ENCODE measurements around the gene SPACA5B.
"Not testable (repeated sequence)": the region's sequence is repeated elsewhere in the genome, so short reads cannot be mapped to it uniquely, and the experiment has no call there.

Gene SPACA5B

GRCh38 chrX:48107717-48108116, 22.7 kb upstream of the SPACA5B start:
- FAIRE-seq (no peak), DNase-seq (ENCODE audit: insufficient read length, low spot score) (no peak)
- no peak for TF ChIP-seq CTCF (IDR thresholded peaks at IDR 0.05; ENCODE audit: insufficient read depth, missing control alignments)

GRCh38 chrX:48125286-48125685, 5.1 kb upstream of the SPACA5B start:
- DNase-seq (ENCODE audit: insufficient read length, low spot score); FAIRE-seq: not testable (repeated sequence)

GRCh38 chrX:48132308-48132844, 1.9 kb downstream of the SPACA5B start:
- DNase-seq (ENCODE audit: insufficient read length, low spot score); FAIRE-seq: not testable (repeated sequence)

- DNase-seq (ENCODE audit: insufficient read length, low spot score); FAIRE-seq: not testable (repeated sequence)
Measured at GRCh38 chrX:48139076-48139475, 8.7 kb downstream of the SPACA5B start.

GRCh38 chrX:48141810-48142508, 11.5 kb downstream of the SPACA5B start:
- peak; percentile 61 for FAIRE-seq
- DNase-seq (ENCODE audit: insufficient read length, low spot score): not testable (repeated sequence)

GRCh38 chrX:48142697-48143096, 12.3 kb downstream of the SPACA5B start:
- not testable (repeated sequence) for DNase-seq (ENCODE audit: insufficient read length, low spot score)
- FAIRE-seq: peak; percentile 63

- FAIRE-seq: peak; percentile 72
- no peak for DNase-seq (ENCODE audit: insufficient read length, low spot score)
- TF ChIP-seq CTCF (IDR thresholded peaks at IDR 0.05; ENCODE audit: insufficient read depth, missing control alignments): no peak
Measured at GRCh38 chrX:48153769-48154168, 23.3 kb downstream of the SPACA5B start.

GRCh38 chrX:48154796-48155195, 24.4 kb downstream of the SPACA5B start:
- DNase-seq (ENCODE audit: insufficient read length, low spot score): no peak
- TF ChIP-seq CTCF (IDR thresholded peaks at IDR 0.05; ENCODE audit: insufficient read depth, missing control alignments): no peak
- no peak for FAIRE-seq

- no peak for FAIRE-seq
- TF ChIP-seq CTCF (IDR thresholded peaks at IDR 0.05; ENCODE audit: insufficient read depth, missing control alignments): no peak
- DNase-seq (ENCODE audit: insufficient read length, low spot score): no peak
Measured at GRCh38 chrX:48156014-48156413, 25.6 kb downstream of the SPACA5B start.

- FAIRE-seq: no peak
- DNase-seq (ENCODE audit: insufficient read length, low spot score): no peak
- TF ChIP-seq CTCF (IDR thresholded peaks at IDR 0.05; ENCODE audit: insufficient read depth, missing control alignments): no peak
Measured at GRCh38 chrX:48165241-48165640, 34.8 kb downstream of the SPACA5B start.

- DNase-seq (ENCODE audit: insufficient read length, low spot score); FAIRE-seq: not testable (repeated sequence)
Measured at GRCh38 chrX:48166322-48166721, 35.9 kb downstream of the SPACA5B start.
